SK-N-SH treated with all-trans-retinoic acid at 6 μM for 48 hours (cell line): ENCODE results near the gene ANKRD17.

Experiments used
- BACH2 ChIP-seq: fragments of 250-450 bp; sonication (Bioruptor Pico); IDR thresholded peaks from 2 replicates; pipeline ENCODE4 v1.9.0; 2021; ENCODE audit warnings: mild to moderate bottlenecking, borderline replicate concordance
- ZNF8 ChIP-seq: fragments of 450-650 bp; formaldehyde crosslinking; IDR thresholded peaks from 2 replicates; pipeline ENCODE4 v1.5.0; 2020; ENCODE audit warnings: mild to moderate bottlenecking, moderate library complexity

- TF ChIP-seq BACH2 (no peak), ZNF8 (CRISPR knock-in tag) (no peak)
Measured at GRCh38 chr4:73075832-73076231, 182.8 kb downstream of the ANKRD17 start.
